HepG2 (cell line): ENCODE data around the gene NGLY1. TPM values are rescaled to one million over a fixed set of nuclear protein-coding genes. Genes with fewer than 3 reads are reported as not detected.

Experiments used
- ATAD3A ChIP-seq: sonication (generic); formaldehyde crosslinking; IDR thresholded peaks from 2 replicates; pipeline ENCODE4 v1.4.0; 2020; ENCODE audit warnings: missing genetic modification reagents
- ATF3 ChIP-seq: sonication (generic); formaldehyde crosslinking; IDR thresholded peaks from 2 replicates; pipeline ENCODE4 v1.4.0; 2020; ENCODE audit warnings: missing genetic modification reagents
- ATF6 ChIP-seq: sonication (generic); formaldehyde crosslinking; conservative IDR thresholded peaks from 2 replicates; pipeline ENCODE4 v1.4.0; 2020; ENCODE audit warnings: missing genetic modification reagents
- DR1 ChIP-seq: sonication (generic); formaldehyde crosslinking; IDR thresholded peaks from 2 replicates; pipeline ENCODE4 v1.8.0; 2021; ENCODE audit warnings: mild to moderate bottlenecking, missing genetic modification reagents, inconsistent platforms
- JUND ChIP-seq: sonication (generic); formaldehyde crosslinking; IDR thresholded peaks from 2 replicates; pipeline ENCODE4 v1.8.0; 2022; ENCODE audit warnings: mild to moderate bottlenecking, missing genetic modification reagents
- MEIS1 ChIP-seq: sonication (generic); formaldehyde crosslinking; IDR thresholded peaks from 2 replicates; pipeline ENCODE4 v1.9.0; 2021; ENCODE audit warnings: mild to moderate bottlenecking, missing genetic modification reagents, moderate library complexity, borderline replicate concordance
- MIER3 ChIP-seq: IDR thresholded peaks from 2 replicates; pipeline ENCODE4 v1.6.1; 2016; ENCODE audit warnings: missing compliant biosample characterization, borderline replicate concordance
- NAIF1 ChIP-seq: sonication (generic); formaldehyde crosslinking; IDR thresholded peaks from 2 replicates; pipeline ENCODE4 v1.5.0; 2020; ENCODE audit warnings: mild to moderate bottlenecking, missing genetic modification reagents, borderline replicate concordance
- POLR2AphosphoS2 ChIP-seq: IDR thresholded peaks from 2 replicates; pipeline ENCODE4 v1.6.1; 2011; ENCODE audit warnings: low read depth, low read length, improper control_type of control experiment
- RFX5 ChIP-seq: IDR thresholded peaks from 2 replicates; pipeline ENCODE4 v1.6.1; 2011; ENCODE audit warnings: low read depth, low read length, improper control_type of control experiment
- SMARCC2 ChIP-seq: fragments of 450-650 bp; IDR thresholded peaks from 2 replicates; pipeline ENCODE4 v1.6.1; 2017; ENCODE audit warnings: antibody characterized with exemption, mild to moderate bottlenecking
- ZGPAT ChIP-seq: IDR thresholded peaks from 2 replicates; pipeline ENCODE4 v1.6.1; 2016; ENCODE audit warnings: mild to moderate bottlenecking
- ZNF3 ChIP-seq: IDR thresholded peaks from 2 replicates; pipeline ENCODE4 v1.7.0; 2017; ENCODE audit warnings: inconsistent platforms
- ZNF343 ChIP-seq: sonication (generic); formaldehyde crosslinking; IDR thresholded peaks from 2 replicates; pipeline ENCODE4 v1.4.0; 2020; ENCODE audit warnings: mild to moderate bottlenecking, missing genetic modification reagents
- ZNF383 ChIP-seq: sonication (generic); formaldehyde crosslinking; IDR thresholded peaks from 2 replicates; pipeline ENCODE4 v1.4.0; 2020; ENCODE audit warnings: missing genetic modification reagents, mild to moderate bottlenecking, borderline replicate concordance
- ZNF484 ChIP-seq: sonication (generic); formaldehyde crosslinking; IDR thresholded peaks from 2 replicates; pipeline ENCODE4 v1.5.1; 2020; ENCODE audit warnings: mild to moderate bottlenecking, low read depth, missing genetic modification reagents, borderline replicate concordance
- ZNF510 ChIP-seq: sonication (generic); formaldehyde crosslinking; IDR thresholded peaks from 2 replicates; pipeline ENCODE4 v1.4.0; 2020; ENCODE audit warnings: low read depth, mild to moderate bottlenecking, missing genetic modification reagents
- ZNF746 ChIP-seq: sonication (generic); formaldehyde crosslinking; IDR thresholded peaks from 2 replicates; pipeline ENCODE4 v1.8.0; 2022; ENCODE audit warnings: mild to moderate bottlenecking, missing genetic modification reagents
- ZNF782 ChIP-seq: sonication (generic); formaldehyde crosslinking; IDR thresholded peaks from 2 replicates; pipeline ENCODE4 v1.4.0; 2020; ENCODE audit warnings: missing genetic modification reagents, mild to moderate bottlenecking, borderline replicate concordance
- polyA plus RNA-seq, 8 experiments: library from polyadenylated mRNA; depleted of rRNA in 3 of 8; stranded (reverse) in 7 of 8; unstranded in 1 of 8; fragments of >200 nt; fragmentation: Illumina TruSeq in 4 of 8; extraction: Trizol in 4 of 8; gene quantifications; 2 replicates each; pipeline versions ENCODE4 v1.2.1 to v1.2.3, GENCODE V29; 2011 to 2016; ENCODE audit warnings: low read depth in 4 of 8, missing spikeins in 1 of 8, mixed read lengths in 1 of 8; ENCODE audit not compliant: insufficient read depth in 1 of 8
- total RNA-seq, 5 experiments: library from RNA; depleted of rRNA; stranded (reverse); fragments of >200 nt; fragmentation: Illumina TruSeq; extraction: Trizol; gene quantifications; 2 replicates each; pipeline ENCODE4 v1.2.3, GENCODE V29; 2016; ENCODE audit warnings: low read depth in 1 of 5
- TF ChIP-seq, protein P1 (sequence below): sonication (generic); formaldehyde crosslinking; IDR thresholded peaks from 2 replicates; pipeline ENCODE4 v1.5.0; 2020; ENCODE audit warnings: missing genetic modification reagents, mild to moderate bottlenecking, borderline replicate concordance
- TF ChIP-seq, protein P2 (sequence below): fragments of 450-650 bp; IDR thresholded peaks from 2 replicates; pipeline ENCODE4 v1.6.1; 2017

The NGLY1 gene
- total and polyA plus RNA-seq, 2 of the 13 experiments (the other 11 are each of a cell fraction or from before 2014, with no cell fraction given) = 28.2 to 44.5 TPM

GRCh38 chr3:25789596-25790556, 6.6 kb upstream of the NGLY1 start, which contains the start of gene OXSM (continued):
- TF ChIP-seq JUND (CRISPR knock-in tag) (no peak), ZNF383 (CRISPR knock-in tag) (no peak), NAIF1 (CRISPR knock-in tag) (peak; percentile 76), ZNF746 (CRISPR knock-in tag) (0 out of 2 replicates have a peak, but pooled peaks have one; percentile 38), ZNF510 (CRISPR knock-in tag) (0 out of 2 replicates have a peak, but pooled peaks have one; percentile 41), ZNF343 (CRISPR knock-in tag) (no peak), ATAD3A (CRISPR knock-in tag) (no peak), POLR2AphosphoS2 (no peak), MEIS1 (CRISPR knock-in tag) (peak; percentile 48), ZNF3 (CRISPR knock-in tag) (no peak), ZNF484 (CRISPR knock-in tag) (no peak), DR1 (CRISPR knock-in tag) (peak; percentile 73; the same call in 1 of the 2 replicates), ATF3 (CRISPR knock-in tag) (peak; percentile 68; the same call in 1 of the 2 replicates), SMARCC2 (no peak), ZGPAT (peak; percentile 93), RFX5 (0 out of 2 replicates have a peak, but pooled peaks have one; percentile 19), ZNF782 (no peak), ATF6 (CRISPR knock-in tag) (no peak), MIER3 (CRISPR knock-in tag) (peak; percentile 81; the same call in 1 of the 2 replicates)
- TF ChIP-seq, protein P1, sequence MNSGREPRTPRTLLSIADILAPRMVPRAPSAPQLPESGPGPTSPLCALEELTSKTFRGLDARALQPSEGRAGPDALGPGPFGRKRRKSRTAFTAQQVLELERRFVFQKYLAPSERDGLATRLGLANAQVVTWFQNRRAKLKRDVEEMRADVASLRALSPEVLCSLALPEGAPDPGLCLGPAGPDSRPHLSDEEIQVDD (CRISPR knock-in tag) = 0 out of 2 replicates have a peak, but pooled peaks have one; percentile 66
- TF ChIP-seq, protein P2, sequence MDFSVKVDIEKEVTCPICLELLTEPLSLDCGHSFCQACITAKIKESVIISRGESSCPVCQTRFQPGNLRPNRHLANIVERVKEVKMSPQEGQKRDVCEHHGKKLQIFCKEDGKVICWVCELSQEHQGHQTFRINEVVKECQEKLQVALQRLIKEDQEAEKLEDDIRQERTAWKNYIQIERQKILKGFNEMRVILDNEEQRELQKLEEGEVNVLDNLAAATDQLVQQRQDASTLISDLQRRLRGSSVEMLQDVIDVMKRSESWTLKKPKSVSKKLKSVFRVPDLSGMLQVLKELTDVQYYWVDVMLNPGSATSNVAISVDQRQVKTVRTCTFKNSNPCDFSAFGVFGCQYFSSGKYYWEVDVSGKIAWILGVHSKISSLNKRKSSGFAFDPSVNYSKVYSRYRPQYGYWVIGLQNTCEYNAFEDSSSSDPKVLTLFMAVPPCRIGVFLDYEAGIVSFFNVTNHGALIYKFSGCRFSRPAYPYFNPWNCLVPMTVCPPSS = no peak
